Stimulated activated CD4-positive, alpha-beta T cell treated with anti-CD3 and anti-CD28 coated beads, Interleukin-2, amount 100 ng/mL, for 4 hours (primary cell): ENCODE results near the gene CC2D1A.
"Not testable (repeated sequence)": the region's sequence is repeated elsewhere in the genome, so short reads cannot be mapped to it uniquely, and the experiment has no call there.

ENCODE experiments used
- DNase-seq: peaks from one replicate; pipeline ENCODE4 v3.0.0-alpha.2; 2020; ENCODE audit warnings: low read depth

The CC2D1A gene

GRCh38 chr19:13908674-13909073 is 2.7 kb downstream of the CC2D1A start:
- no peak for DNase-seq

DNA sequence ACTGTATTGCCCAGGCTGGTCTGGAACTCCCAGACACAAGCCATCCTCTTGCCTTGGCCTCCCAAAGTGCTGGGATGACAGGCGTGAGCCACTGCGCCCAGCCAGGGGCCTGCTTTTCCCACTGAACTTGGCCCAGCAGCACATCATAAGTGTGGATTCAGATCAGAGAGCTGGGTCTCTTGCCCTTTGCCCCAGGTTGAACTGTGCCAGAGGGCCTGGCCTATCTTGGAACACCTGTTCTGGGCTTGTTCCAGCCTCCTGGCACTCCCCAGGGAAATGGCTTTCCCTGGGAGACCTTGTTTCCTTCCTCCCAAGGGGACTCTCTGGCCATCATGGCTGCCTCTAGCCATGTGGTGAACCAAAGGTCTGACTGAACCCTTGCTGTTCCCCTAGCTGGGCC is 3.4 kb downstream of the CC2D1A start:
- DNase-seq, result no peak

GRCh38 chr19:13913352-13913751 is 7.4 kb downstream of the CC2D1A start:
- DNase-seq, result no peak

DNA sequence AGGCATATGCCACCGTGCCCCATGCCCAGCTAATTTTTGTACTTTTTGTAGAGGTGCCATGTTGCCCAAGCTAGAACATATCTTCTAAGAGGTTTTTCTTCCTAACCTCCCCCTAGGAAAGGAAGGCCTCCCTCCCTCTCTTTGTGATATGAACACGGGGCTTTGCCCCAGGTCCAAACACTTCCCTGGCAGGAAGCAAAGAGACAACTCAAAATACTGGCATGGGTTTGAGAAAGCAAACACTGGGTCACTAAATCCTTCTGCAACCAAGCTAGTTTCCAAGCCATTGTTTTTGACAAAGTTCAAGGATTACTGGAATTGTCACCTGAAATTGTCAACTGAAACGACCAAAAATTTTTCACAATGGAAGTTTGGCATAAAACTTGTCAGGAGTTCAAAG is 8.8 kb downstream of the CC2D1A start:
- DNase-seq, result no peak

GRCh38 chr19:13917888-13918406 is 11.9 kb downstream of the CC2D1A start:
- DNase-seq, result no peak

DNA sequence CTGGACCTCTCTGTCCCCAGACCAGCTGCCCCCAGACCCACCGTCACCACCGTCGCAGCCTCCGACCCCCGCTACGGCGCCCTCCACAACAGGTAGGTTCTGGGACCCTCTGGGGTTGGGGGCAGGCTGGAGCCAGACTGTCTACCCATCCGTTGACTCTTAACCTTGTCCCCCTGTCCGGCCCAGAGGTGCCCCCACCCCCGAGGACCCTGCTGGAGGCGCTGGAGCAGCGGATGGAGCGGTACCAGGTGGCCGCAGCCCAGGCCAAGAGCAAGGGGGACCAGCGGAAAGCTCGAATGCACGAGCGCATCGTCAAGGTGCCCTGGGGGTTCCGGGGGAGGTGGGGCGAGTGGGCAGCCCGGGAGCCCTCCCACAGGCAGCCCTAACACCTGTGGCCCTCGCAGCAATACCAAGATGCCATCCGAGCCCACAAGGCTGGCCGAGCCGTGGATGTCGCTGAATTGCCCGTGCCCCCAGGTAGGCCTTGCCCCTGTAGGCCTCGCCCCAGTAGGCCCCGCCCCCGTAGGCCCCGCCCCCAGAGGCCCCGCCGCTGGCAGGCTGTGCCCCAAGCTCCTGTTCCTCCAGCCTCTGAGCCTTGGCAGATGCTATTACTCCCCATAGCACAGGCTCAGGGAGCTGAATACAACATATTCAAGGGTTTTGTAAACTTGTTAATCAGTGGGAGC is 12.9 kb downstream of the CC2D1A start:
- no peak for DNase-seq

- DNase-seq, result no peak
Measured at GRCh38 chr19:13920524-13920923, 14.5 kb downstream of the CC2D1A start.

- no peak for DNase-seq
Measured at GRCh38 chr19:13920940-13921747, 15.1 kb downstream of the CC2D1A start.

- DNase-seq, result not testable (repeated sequence)
Measured at GRCh38 chr19:13922118-13922517, 16.1 kb downstream of the CC2D1A start.

DNA sequence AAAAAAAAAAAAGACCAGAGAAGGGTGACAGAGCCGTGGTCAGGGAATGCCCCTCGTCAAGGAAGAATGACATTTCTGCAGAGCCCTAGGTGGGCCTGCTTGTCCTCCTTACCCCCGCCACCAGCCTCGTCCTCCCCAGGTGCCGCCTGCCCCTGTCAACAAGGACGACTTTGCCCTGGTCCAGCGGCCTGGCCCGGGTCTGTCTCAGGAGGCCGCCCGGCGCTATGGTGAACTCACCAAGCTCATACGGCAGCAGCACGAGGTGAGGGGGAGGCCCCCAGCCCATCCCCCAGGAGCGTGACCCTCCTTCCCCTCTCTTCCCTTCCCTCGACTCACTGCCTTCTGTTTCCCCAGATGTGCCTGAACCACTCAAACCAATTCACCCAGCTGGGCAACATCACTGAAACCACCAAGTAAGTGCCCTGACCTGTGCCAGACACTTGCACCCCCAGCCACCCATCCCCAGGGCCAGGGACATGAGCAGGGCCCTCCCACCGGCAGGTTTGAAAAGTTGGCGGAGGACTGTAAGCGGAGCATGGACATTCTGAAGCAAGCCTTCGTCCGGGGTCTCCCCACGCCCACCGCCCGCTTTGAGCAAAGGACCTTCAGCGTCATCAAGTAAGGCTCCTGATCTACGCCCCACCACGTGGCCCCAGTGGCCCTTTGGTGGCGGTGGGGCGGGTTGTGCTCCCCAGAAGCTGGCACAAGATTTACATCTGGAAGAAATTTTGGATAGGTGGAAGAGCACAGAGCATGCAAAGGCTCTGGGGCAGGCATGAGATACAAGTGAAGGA is 17.4 kb downstream of the CC2D1A start:
- DNase-seq, result no peak

DNA sequence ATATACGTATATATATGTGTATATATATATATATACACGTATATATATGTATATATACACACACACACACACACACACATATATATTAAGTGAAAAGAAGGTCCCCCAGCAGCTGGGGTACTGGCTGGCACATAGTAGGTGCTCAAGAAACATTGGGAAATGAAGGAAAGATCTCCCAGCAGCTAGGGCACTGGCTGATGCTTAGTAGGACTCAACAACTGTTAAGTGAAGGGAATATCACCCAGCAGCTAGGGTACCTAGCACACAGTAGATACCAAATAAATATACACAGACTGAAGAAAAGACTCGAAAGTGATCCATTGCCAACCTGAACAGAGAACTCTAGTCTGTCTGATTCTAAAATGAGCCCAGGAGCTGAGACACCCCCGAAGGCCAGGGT is 20.0 kb downstream of the CC2D1A start:
- DNase-seq, result no peak

- no peak for DNase-seq
Measured at GRCh38 chr19:13926715-13927114, 20.7 kb downstream of the CC2D1A start.

GRCh38 chr19:13929340-13929739 is 23.3 kb downstream of the CC2D1A start:
- DNase-seq, result no peak

GRCh38 chr19:13929956-13930355 is 24.0 kb downstream of the CC2D1A start:
- no peak for DNase-seq

- DNase-seq, result no peak
Measured at GRCh38 chr19:13930402-13930801, 24.4 kb downstream of the CC2D1A start.

DNA sequence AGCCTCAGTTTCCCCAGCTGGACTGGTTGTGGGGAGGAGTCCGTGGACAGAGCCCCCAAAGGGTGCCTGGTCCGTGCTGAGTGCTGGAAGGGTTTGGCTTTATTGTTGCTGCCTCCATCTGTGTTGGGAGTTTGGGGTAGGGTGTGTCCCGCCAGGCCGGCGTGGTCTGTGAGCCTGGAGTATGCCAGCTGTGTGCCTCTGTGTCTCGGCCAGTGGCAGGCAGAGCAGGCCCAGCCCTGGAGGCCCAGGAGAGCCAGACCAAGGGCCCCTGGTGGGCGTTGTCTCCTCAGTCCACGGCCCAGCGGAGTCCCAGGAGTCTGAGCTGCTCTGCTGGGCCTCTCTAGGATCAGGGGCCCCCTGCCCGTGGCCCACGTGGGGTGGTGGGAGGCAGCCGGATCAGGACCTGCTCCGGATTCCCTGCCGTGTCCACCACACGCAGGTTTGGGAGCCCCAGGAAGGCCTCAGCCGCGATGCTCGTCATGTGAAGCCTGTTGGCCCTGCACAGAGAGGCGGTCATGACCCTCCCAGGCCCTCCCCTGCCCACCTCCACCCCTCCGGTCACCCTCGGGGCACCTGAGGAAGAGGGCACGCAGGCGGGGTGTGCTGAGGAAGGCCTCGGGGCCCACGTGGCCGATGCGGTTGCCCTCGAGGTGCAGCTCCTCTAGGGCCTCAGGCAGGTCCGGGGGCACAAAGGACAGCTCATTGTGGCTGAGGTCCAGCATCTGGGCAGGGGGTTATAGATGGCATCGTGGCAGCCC is 25.6 kb downstream of the CC2D1A start:
- no peak for DNase-seq

DNA sequence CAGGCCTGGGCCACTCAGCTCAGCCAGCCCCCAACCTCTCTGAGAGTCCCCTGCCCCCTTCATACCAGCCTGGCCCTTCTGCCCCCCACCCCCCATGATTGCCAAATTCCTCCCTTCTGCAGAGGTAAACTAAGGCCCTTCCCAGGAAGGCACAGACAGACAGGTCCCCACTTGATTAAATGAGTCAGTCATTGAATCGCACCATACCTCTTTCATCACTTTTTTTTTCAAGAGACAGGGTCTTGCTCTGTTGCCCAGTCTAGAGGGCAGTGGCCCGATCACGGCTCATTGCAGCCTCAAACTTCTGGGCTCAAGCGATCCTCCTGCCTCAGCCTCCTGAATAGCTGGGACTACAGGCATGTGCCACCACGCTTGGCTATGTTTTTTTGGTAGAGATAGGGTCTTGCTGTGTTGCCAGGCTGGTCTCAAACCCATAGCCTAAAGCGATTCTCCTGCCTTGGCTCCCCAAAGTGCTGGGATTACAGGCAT is 26.2 kb downstream of the CC2D1A start:
- DNase-seq, result no peak

- no peak for DNase-seq
Measured at GRCh38 chr19:13932911-13933393, 27.0 kb downstream of the CC2D1A start.

- DNase-seq, result no peak
Measured at GRCh38 chr19:13934785-13935109, 28.7 kb downstream of the CC2D1A start.

DNA sequence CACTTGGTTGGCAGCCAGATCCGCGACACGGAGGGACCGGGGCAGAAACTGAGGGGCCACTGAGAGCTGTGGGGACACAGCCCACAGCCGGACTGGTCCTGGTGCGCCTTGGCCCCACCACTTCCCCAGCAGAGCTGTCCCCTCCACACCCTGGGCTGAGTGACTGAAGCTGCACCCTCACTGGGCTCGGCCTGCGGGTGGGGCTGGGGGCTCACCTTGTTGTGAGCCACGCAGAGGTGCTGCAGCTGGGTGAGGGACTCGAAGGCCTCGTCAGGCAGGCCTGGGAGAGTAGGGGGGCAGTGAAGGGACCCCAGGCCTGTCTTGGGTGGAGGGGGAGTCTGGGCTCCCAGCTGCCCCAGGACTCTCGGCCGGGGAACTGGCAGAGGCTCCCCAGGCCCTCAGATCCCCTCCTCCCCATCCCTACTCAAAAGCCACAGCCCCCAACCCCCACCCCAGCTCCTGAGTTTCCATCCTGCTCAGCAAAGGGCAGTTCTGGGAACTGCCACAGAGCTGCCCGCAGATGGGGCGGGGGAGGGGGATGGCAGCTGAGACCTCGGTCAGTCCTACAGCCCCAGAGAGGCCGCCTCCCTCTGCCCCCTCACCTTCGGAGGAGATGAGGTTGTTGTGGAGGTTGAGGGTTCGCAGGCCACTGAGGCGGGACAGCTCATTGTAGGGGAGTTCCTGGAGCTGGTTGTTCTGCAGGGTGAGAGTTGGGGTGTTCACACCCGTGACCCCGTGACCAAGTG is 29.9 kb downstream of the CC2D1A start:
- no peak for DNase-seq
